Measurements from ENCODE around the gene NECTIN1.
A peak's percentile ranks its signal among the peaks of the same experiment; 100 is the strongest.

The NECTIN1 gene

GRCh38 chr11:119763071-119763728 lies 34.2 kb upstream of the NECTIN1 start:
- Mint-ChIP-seq H3K27ac (no peak overlapping the region), H3K4me3 (no peak overlapping the region), H3K9me3 (no peaks in the 10 kb centered on the region), H3K27me3 (peaks cover 23% of the 10 kb centered on the region), H3K4me1 (ENCODE audit: low read depth) (no peaks in the 10 kb centered on the region), H3K36me3 (ENCODE audit: low read depth) (no peaks in the 10 kb centered on the region)
- intact Hi-C loops (cut with micrococcal nuclease), result no loop called here

- Mint-ChIP-seq H3K4me1 (ENCODE audit: low read depth) (no peaks in the 10 kb centered on the region), H3K36me3 (ENCODE audit: low read depth) (no peaks in the 10 kb centered on the region), H3K4me3 (no peak overlapping the region), H3K27ac (no peak overlapping the region), H3K9me3 (no peaks in the 10 kb centered on the region), H3K27me3 (peaks cover 30% of the 10 kb centered on the region)
- intact Hi-C loops (cut with micrococcal nuclease), result no loop called here
Measured at GRCh38 chr11:119759747-119760412, 30.9 kb upstream of the NECTIN1 start.

GRCh38 chr11:119759324-119759723 lies 30.3 kb upstream of the NECTIN1 start:
- H3K4me3 Mint-ChIP-seq, result no peak overlapping the region
- intact Hi-C loops (cut with micrococcal nuclease), result no loop called here
- H3K27ac Mint-ChIP-seq, result no peak overlapping the region
- H3K9me3 Mint-ChIP-seq, result no peaks in the 10 kb centered on the region
- no peaks in the 10 kb centered on the region for H3K36me3 Mint-ChIP-seq (ENCODE audit: low read depth)
- no peaks in the 10 kb centered on the region for H3K4me1 Mint-ChIP-seq (ENCODE audit: low read depth)
- peaks cover 29% of the 10 kb centered on the region for H3K27me3 Mint-ChIP-seq

GRCh38 chr11:119758291-119758690 lies 29.3 kb upstream of the NECTIN1 start:
- no peak overlapping the region for H3K4me3 Mint-ChIP-seq
- H3K4me1 Mint-ChIP-seq (ENCODE audit: low read depth), result no peaks in the 10 kb centered on the region
- intact Hi-C loops (cut with micrococcal nuclease), result no loop called here
- no peak overlapping the region for H3K27ac Mint-ChIP-seq
- peaks cover 34% of the 10 kb centered on the region for H3K27me3 Mint-ChIP-seq
- H3K36me3 Mint-ChIP-seq (ENCODE audit: low read depth), result no peaks in the 10 kb centered on the region
- no peaks in the 10 kb centered on the region for H3K9me3 Mint-ChIP-seq

- H3K36me3 Mint-ChIP-seq (ENCODE audit: low read depth), result no peaks in the 10 kb centered on the region
- intact Hi-C loops (cut with micrococcal nuclease), result no loop called here
- H3K9me3 Mint-ChIP-seq, result no peaks in the 10 kb centered on the region
- H3K27ac Mint-ChIP-seq, result no peak overlapping the region
- H3K4me3 Mint-ChIP-seq, result no peak overlapping the region
- peaks cover 41% of the 10 kb centered on the region for H3K27me3 Mint-ChIP-seq
- H3K4me1 Mint-ChIP-seq (ENCODE audit: low read depth), result no peaks in the 10 kb centered on the region
Measured at GRCh38 chr11:119757378-119757777, 28.4 kb upstream of the NECTIN1 start.

GRCh38 chr11:119756169-119756865 lies 27.3 kb upstream of the NECTIN1 start:
- Mint-ChIP-seq H3K9me3 (no peaks in the 10 kb centered on the region), H3K27ac (no peak overlapping the region), H3K4me1 (ENCODE audit: low read depth) (peaks cover 7% of the 10 kb centered on the region), H3K4me3 (no peak overlapping the region), H3K36me3 (ENCODE audit: low read depth) (no peaks in the 10 kb centered on the region), H3K27me3 (peaks cover 49% of the 10 kb centered on the region)
- intact Hi-C loops (cut with micrococcal nuclease), result no loop called here

- Mint-ChIP-seq H3K27me3 (peaks cover 51% of the 10 kb centered on the region), H3K4me3 (peak overlapping the region; percentile 30), H3K36me3 (ENCODE audit: low read depth) (no peaks in the 10 kb centered on the region), H3K4me1 (ENCODE audit: low read depth) (peaks cover 8% of the 10 kb centered on the region), H3K9me3 (no peaks in the 10 kb centered on the region), H3K27ac (no peak overlapping the region)
- intact Hi-C loops (cut with micrococcal nuclease), result no loop called here
Measured at GRCh38 chr11:119755356-119756071, 26.5 kb upstream of the NECTIN1 start.

GRCh38 chr11:119754656-119755355 lies 25.8 kb upstream of the NECTIN1 start:
- H3K4me1 Mint-ChIP-seq (ENCODE audit: low read depth), result peaks cover 8% of the 10 kb centered on the region
- intact Hi-C loops (cut with micrococcal nuclease), result no loop called here
- no peaks in the 10 kb centered on the region for H3K9me3 Mint-ChIP-seq
- no peak overlapping the region for H3K4me3 Mint-ChIP-seq
- no peak overlapping the region for H3K27ac Mint-ChIP-seq
- H3K27me3 Mint-ChIP-seq, result peaks cover 50% of the 10 kb centered on the region
- H3K36me3 Mint-ChIP-seq (ENCODE audit: low read depth), result no peaks in the 10 kb centered on the region

GRCh38 chr11:119754199-119754598 lies 25.2 kb upstream of the NECTIN1 start:
- intact Hi-C loops (cut with micrococcal nuclease), result no loop called here
- H3K36me3 Mint-ChIP-seq (ENCODE audit: low read depth), result no peaks in the 10 kb centered on the region
- H3K4me1 Mint-ChIP-seq (ENCODE audit: low read depth), result peaks cover 8% of the 10 kb centered on the region
- H3K27me3 Mint-ChIP-seq, result peaks cover 48% of the 10 kb centered on the region
- no peak overlapping the region for H3K27ac Mint-ChIP-seq
- no peaks in the 10 kb centered on the region for H3K9me3 Mint-ChIP-seq
- no peak overlapping the region for H3K4me3 Mint-ChIP-seq

GRCh38 chr11:119752946-119753345 lies 23.9 kb upstream of the NECTIN1 start:
- no peaks in the 10 kb centered on the region for H3K36me3 Mint-ChIP-seq (ENCODE audit: low read depth)
- no peak overlapping the region for H3K4me3 Mint-ChIP-seq
- intact Hi-C loops (cut with micrococcal nuclease), result no loop called here
- H3K9me3 Mint-ChIP-seq, result no peaks in the 10 kb centered on the region
- H3K4me1 Mint-ChIP-seq (ENCODE audit: low read depth), result peaks cover 8% of the 10 kb centered on the region
- no peak overlapping the region for H3K27ac Mint-ChIP-seq
- H3K27me3 Mint-ChIP-seq, result peaks cover 55% of the 10 kb centered on the region

- H3K27me3 Mint-ChIP-seq, result peaks cover 55% of the 10 kb centered on the region
- no peak overlapping the region for H3K27ac Mint-ChIP-seq
- no peaks in the 10 kb centered on the region for H3K9me3 Mint-ChIP-seq
- H3K36me3 Mint-ChIP-seq (ENCODE audit: low read depth), result no peaks in the 10 kb centered on the region
- intact Hi-C loops (cut with micrococcal nuclease), result no loop called here
- no peak overlapping the region for H3K4me3 Mint-ChIP-seq
- peaks cover 8% of the 10 kb centered on the region for H3K4me1 Mint-ChIP-seq (ENCODE audit: low read depth)
Measured at GRCh38 chr11:119752345-119752871, 23.4 kb upstream of the NECTIN1 start.

GRCh38 chr11:119750056-119750455 lies 21.1 kb upstream of the NECTIN1 start:
- H3K9me3 Mint-ChIP-seq, result no peaks in the 10 kb centered on the region
- no peak overlapping the region for H3K27ac Mint-ChIP-seq
- intact Hi-C loops (cut with micrococcal nuclease), result no loop called here
- peaks cover 53% of the 10 kb centered on the region for H3K27me3 Mint-ChIP-seq
- no peaks in the 10 kb centered on the region for H3K36me3 Mint-ChIP-seq (ENCODE audit: low read depth)
- H3K4me3 Mint-ChIP-seq, result no peak overlapping the region
- H3K4me1 Mint-ChIP-seq (ENCODE audit: low read depth), result peaks cover 8% of the 10 kb centered on the region

- H3K27me3 Mint-ChIP-seq, result peaks cover 56% of the 10 kb centered on the region
- no peaks in the 10 kb centered on the region for H3K9me3 Mint-ChIP-seq
- peaks cover 8% of the 10 kb centered on the region for H3K4me1 Mint-ChIP-seq (ENCODE audit: low read depth)
- no peak overlapping the region for H3K27ac Mint-ChIP-seq
- H3K36me3 Mint-ChIP-seq (ENCODE audit: low read depth), result no peaks in the 10 kb centered on the region
- H3K4me3 Mint-ChIP-seq, result no peak overlapping the region
- intact Hi-C loops (cut with micrococcal nuclease), result no loop called here
Measured at GRCh38 chr11:119749006-119749565, 20.1 kb upstream of the NECTIN1 start.

All from dendritic cell treated with granulocyte-macrophage colony-stimulating factor and Interleukin-4, amounts not matched to agents 40 ng/mL and 50 ng/mL, for 4 days (primary cell).